GM12878 (cell line): ENCODE results near the gene ADGRE1. TPM values are rescaled to one million over a fixed set of nuclear protein-coding genes. Genes with fewer than 3 reads are reported as not detected.

ENCODE experiments used
- ATAC-seq: fragments of 200-7000 bp; cut with Tn5 transposase; 3 replicates; pipeline ENCODE4 v1.9.1; 2020; ENCODE audit warnings: mild to moderate bottlenecking, moderate library complexity
- BruUV-seq: library from RNA; stranded (reverse); fragments of 400-500 nt; replicated peaks from 2 replicates; lab custom pipeline; 2021; lab: Mats Ljungman, UMichigan
- CTCF ChIA-PET: fragments of 300-600 bp; sonication (Branson Sonifier 250); formaldehyde crosslinking; extraction: SDS; loops from one replicate; lab custom pipeline; 2021; ENCODE audit warnings: inconsistent platforms; lab: Yijun Ruan, JAX
- POLR2A ChIA-PET: fragments of 350-600 bp; formaldehyde crosslinking; extraction: SDS; loops from one replicate; lab custom pipeline; 2021; ENCODE audit warnings: inconsistent platforms; lab: Charles Lee
- RAD21 ChIA-PET: fragments of 300-600 bp; sonication (Branson Sonifier 250); formaldehyde crosslinking; loops from one replicate; lab custom pipeline; 2023; ENCODE audit warnings: antibody characterized with exemption; ENCODE audit not compliant: unreplicated experiment; lab: Charles Lee
- SMC1A ChIA-PET: fragments of 300-600 bp; sonication (Branson Sonifier 250); formaldehyde crosslinking; loops from one replicate; lab custom pipeline; 2023; ENCODE audit not compliant: unreplicated experiment, uncharacterized antibody; lab: Charles Lee
- DNase-seq: peaks from one replicate; pipeline ENCODE4 v3.0.0-alpha.2; 2011; ENCODE audit warnings: low read depth, low spot score
- FAIRE-seq: peaks from 3 replicates; lab custom pipeline; 2011; peaks lifted over from hg19 to GRCh38; lab: Jason Lieb, UNC
- H2AFZ ChIP-seq: 2 replicates; pipeline ENCODE4 v1.6.0; 2011; ENCODE audit warnings: low read depth, low read length, control low read depth; ENCODE audit not compliant: control insufficient read depth
- H3K27ac ChIP-seq: 2 replicates; pipeline ENCODE4 v1.5.1; 2011; ENCODE audit warnings: control low read depth; ENCODE audit not compliant: control insufficient read depth, insufficient read depth
- H3K27me3 ChIP-seq, 2 experiments: replicated peaks in 1 of 2; 2 replicates each; pipeline versions ENCODE4 v1.6.0 to v1.6.1; 2011; ENCODE audit warnings: low read length in 1 of 2; ENCODE audit not compliant: control insufficient read depth in 2 of 2, insufficient read depth in 2 of 2
- H3K36me3 ChIP-seq, 2 experiments: 2 replicates each; pipeline ENCODE4 v1.5.1; 2011; ENCODE audit warnings: low read length in 1 of 2; ENCODE audit not compliant: control insufficient read depth in 2 of 2, insufficient read depth in 2 of 2
- H3K4me1 ChIP-seq: 2 replicates; pipeline ENCODE4 v1.6.1; 2011; ENCODE audit warnings: mild to moderate bottlenecking, low read length, moderate library complexity, mixed read lengths; ENCODE audit not compliant: control insufficient read depth, insufficient read depth
- H3K4me2 ChIP-seq: 2 replicates; pipeline ENCODE4 v1.6.0; 2011; ENCODE audit warnings: control low read depth; ENCODE audit not compliant: control insufficient read depth, insufficient read depth
- H3K4me3 ChIP-seq: fragments of 200-600 bp; sonication (generic); 2 replicates; pipeline ENCODE4 v1.5.1; 2016
- H3K79me2 ChIP-seq: 2 replicates; pipeline ENCODE4 v1.6.0; 2011; ENCODE audit warnings: low read length; ENCODE audit not compliant: control insufficient read depth, insufficient read depth
- H3K9ac ChIP-seq: 2 replicates; pipeline ENCODE4 v1.8.0; 2011; ENCODE audit warnings: low read length, control low read depth, mixed read lengths; ENCODE audit not compliant: control insufficient read depth, insufficient read depth
- H3K9me3 ChIP-seq: replicated peaks from 3 replicates; pipeline ENCODE4 v1.5.1; 2011; ENCODE audit warnings: mild to moderate bottlenecking, low read length; ENCODE audit not compliant: control insufficient read depth, insufficient read depth
- H4K20me1 ChIP-seq: 2 replicates; pipeline ENCODE4 v1.6.0; 2011; ENCODE audit not compliant: control insufficient read depth, insufficient read depth
- BCL11A ChIP-seq: IDR thresholded peaks from 2 replicates; pipeline ENCODE4 v1.6.1; 2011; ENCODE audit warnings: low read depth, low read length
- CHD4 ChIP-seq: fragments of 200-600 bp; sonication (generic); IDR thresholded peaks from 2 replicates; pipeline ENCODE4 v1.6.1; 2016; ENCODE audit warnings: mild to moderate bottlenecking
- MTA3 ChIP-seq: IDR thresholded peaks from 2 replicates; pipeline ENCODE4 v1.6.1; 2012; ENCODE audit warnings: low read length, inconsistent platforms, borderline replicate concordance
- SMARCA5 ChIP-seq: fragments of 450-650 bp; IDR thresholded peaks from 2 replicates; pipeline ENCODE4 v1.6.1; 2017; ENCODE audit warnings: mild to moderate bottlenecking
- ZNF24 ChIP-seq: fragments of 450-650 bp; IDR thresholded peaks from 2 replicates; pipeline ENCODE4 v1.6.1; 2017; ENCODE audit warnings: antibody characterized with exemption, mild to moderate bottlenecking
- WGBS: methylation state at CpG from one replicate; pipeline ENCODE4 v1.1.6; 2016; ENCODE audit warnings: low lambda C conversion rate; ENCODE audit not compliant: insufficient replicate concordance, insufficient coverage; ENCODE audit errors: missing lambda C conversion rate; 5-methylcytosine and 5-hydroxymethylcytosine counted together
- in situ Hi-C: fragments of 300-500 bp; cut with MboI; formaldehyde crosslinking; loops from 9 replicates; pipeline ENCODE4 v1.14.3; 2018; ENCODE audit warnings: mixed read lengths
- intact Hi-C: fragments of 100-400 bp; cut with micrococcal nuclease; formaldehyde crosslinking; loops from one replicate; pipeline ENCODE4 v1.14.2; 2022; ENCODE audit not compliant: unreplicated experiment
- polyA plus RNA-seq, 11 experiments: library from polyadenylated mRNA; depleted of rRNA in 4 of 11; unstranded in 6 of 11; stranded (reverse) in 5 of 11; fragments of >200 nt; fragmentation: Nextera tagmentation in 4 of 11; fragmentation: Illumina TruSeq in 1 of 11; extraction: Ambion mirVana in 4 of 11; extraction: Trizol in 1 of 11; gene quantifications; 1 replicate in 1 of 11; 2 replicates in 10 of 11; pipeline versions ENCODE4 v1.2.1 to v1.2.3, GENCODE V29; 2011 to 2016; ENCODE audit warnings: inconsistent platforms in 2 of 11, missing spikeins in 2 of 11, low read depth in 1 of 11
- total RNA-seq, 4 experiments: library from RNA; depleted of rRNA in 3 of 4; stranded (reverse); fragments of >200 nt in 3 of 4; fragmentation: Illumina TruSeq in 1 of 4; extraction: Trizol in 1 of 4; gene quantifications; 2 replicates each; pipeline versions ENCODE4 v1.2.1 to v1.2.3, GENCODE V29; 2013 to 2021
- TF ChIP-seq, protein P1 (sequence below): IDR thresholded peaks from 2 replicates; pipeline ENCODE4 v1.6.1; 2012; ENCODE audit warnings: improper control_type of control experiment, low read depth, low read length; ENCODE audit not compliant: insufficient replicate concordance
- TF ChIP-seq, protein P2 (sequence below): IDR thresholded peaks from 2 replicates; pipeline ENCODE4 v1.6.1; 2012; ENCODE audit warnings: mild to moderate bottlenecking, low read depth, low read length

The ADGRE1 gene
- total and polyA plus RNA-seq, 10 of the 15 experiments (the other 5 are each of a cell fraction or from before 2014, with no cell fraction given) = 7.9 to 35.7 (median 9.9) TPM

DNA sequence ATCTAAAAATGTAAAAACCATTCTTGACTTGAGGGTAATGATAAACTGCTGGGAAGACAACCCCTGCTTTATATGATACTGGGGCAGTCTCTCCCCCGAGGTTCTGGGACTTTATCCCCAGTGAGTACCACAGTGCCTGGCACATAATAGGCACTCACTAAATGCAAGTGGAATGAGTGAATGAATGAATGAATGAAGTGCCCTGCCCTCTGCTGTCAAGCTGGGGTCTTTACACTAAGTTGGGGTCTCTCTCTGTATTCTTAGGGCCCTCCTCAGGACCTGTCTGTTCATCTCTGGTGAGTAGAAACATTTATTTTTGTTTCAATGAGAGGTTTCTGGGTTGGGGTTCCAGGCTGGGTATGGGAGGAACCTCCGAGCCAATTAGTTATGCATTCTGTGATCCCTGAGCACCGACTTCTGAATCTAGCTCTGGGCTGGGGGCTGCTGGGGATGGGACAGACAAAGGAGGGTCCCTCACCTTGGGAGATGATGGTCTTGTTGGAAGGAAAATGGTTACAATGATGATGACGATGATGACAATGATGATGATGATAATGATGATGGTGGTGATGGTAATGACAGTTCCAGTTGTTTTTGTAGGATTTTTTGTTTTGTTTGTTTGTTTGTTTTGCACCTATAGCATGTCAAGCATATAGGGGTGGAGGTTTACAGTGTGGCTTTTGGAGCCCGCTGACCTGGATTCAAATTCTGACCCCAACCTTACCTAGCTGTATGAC is 44.3 kb upstream of the ADGRE1 start:
- intact Hi-C loops (no loop called here), in situ Hi-C loops (no loop called here)
- Histone ChIP-seq H3K4me3 (no peak overlapping the region), H3K4me2 (no peak overlapping the region), H2AFZ (no peak overlapping the region), H4K20me1 (no peaks in the 10 kb centered on the region), H3K79me2 (no peaks in the 10 kb centered on the region), H3K9ac (no peak overlapping the region), H3K36me3 (peaks cover 4 to 14% of the 10 kb centered on the region in 2 experiments; a peak in 3 of 4 replicates), H3K27me3 (no peaks in the 10 kb centered on the region), H3K27ac (no peak overlapping the region), H3K4me1 (no peaks in the 10 kb centered on the region), H3K9me3 (no peaks in the 10 kb centered on the region)
- 97% methylated on average over 5 of the region's 5 CpGs for WGBS
- no TSS peak for BruUV-seq
- ChIA-PET POLR2A (interaction anchor here (0.6 to 0.7 kb wide), 2 partner anchors 119 to 319 kb away, joined by 4 to 8 read pairs; no protein-coding TSS in a partner anchor), CTCF (interaction anchor here (0.6 to 1.3 kb wide), 2 partner anchors 20 to 321 kb away, joined by 3 to 4 read pairs; no protein-coding TSS in a partner anchor), RAD21 (interaction anchor here (1.5 kb wide), 1 partner anchor 70 kb away, joined by 3 read pairs; the partner anchor contains the start of gene VAV1), SMC1A (interaction anchor here (0.6 to 2.1 kb wide), 4 partner anchors 40 to 494 kb away, joined by 3 to 4 read pairs (median 3); partner anchors contain the start of gene VAV1)
- FAIRE-seq = no peak
- peak; percentile 92 for TF ChIP-seq ZNF24
- TF ChIP-seq MTA3 = no peak
- no peak for ATAC-seq
- DNase-seq = no peak

DNA sequence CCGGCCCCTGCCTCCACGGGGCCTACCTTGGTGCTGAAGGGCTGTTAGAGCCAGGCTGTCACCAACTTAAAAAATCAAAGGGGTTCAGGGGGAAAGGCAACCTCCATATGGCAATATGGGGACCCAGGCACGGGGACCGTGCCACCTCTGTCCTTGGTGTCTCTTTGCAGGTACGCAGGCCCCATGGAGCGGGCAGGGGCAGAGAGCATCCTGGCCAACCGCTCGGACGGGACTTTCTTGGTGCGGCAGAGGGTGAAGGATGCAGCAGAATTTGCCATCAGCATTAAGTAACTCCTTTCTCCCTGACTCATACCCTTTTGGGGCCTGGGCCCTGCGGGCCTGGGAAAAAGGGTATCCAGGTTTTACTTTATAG is 39.6 kb upstream of the ADGRE1 start:
- SMC1A ChIA-PET = no interaction called here
- TF ChIP-seq CHD4 = no peak
- TF ChIP-seq SMARCA5 = no peak
- TF ChIP-seq, protein P1, sequence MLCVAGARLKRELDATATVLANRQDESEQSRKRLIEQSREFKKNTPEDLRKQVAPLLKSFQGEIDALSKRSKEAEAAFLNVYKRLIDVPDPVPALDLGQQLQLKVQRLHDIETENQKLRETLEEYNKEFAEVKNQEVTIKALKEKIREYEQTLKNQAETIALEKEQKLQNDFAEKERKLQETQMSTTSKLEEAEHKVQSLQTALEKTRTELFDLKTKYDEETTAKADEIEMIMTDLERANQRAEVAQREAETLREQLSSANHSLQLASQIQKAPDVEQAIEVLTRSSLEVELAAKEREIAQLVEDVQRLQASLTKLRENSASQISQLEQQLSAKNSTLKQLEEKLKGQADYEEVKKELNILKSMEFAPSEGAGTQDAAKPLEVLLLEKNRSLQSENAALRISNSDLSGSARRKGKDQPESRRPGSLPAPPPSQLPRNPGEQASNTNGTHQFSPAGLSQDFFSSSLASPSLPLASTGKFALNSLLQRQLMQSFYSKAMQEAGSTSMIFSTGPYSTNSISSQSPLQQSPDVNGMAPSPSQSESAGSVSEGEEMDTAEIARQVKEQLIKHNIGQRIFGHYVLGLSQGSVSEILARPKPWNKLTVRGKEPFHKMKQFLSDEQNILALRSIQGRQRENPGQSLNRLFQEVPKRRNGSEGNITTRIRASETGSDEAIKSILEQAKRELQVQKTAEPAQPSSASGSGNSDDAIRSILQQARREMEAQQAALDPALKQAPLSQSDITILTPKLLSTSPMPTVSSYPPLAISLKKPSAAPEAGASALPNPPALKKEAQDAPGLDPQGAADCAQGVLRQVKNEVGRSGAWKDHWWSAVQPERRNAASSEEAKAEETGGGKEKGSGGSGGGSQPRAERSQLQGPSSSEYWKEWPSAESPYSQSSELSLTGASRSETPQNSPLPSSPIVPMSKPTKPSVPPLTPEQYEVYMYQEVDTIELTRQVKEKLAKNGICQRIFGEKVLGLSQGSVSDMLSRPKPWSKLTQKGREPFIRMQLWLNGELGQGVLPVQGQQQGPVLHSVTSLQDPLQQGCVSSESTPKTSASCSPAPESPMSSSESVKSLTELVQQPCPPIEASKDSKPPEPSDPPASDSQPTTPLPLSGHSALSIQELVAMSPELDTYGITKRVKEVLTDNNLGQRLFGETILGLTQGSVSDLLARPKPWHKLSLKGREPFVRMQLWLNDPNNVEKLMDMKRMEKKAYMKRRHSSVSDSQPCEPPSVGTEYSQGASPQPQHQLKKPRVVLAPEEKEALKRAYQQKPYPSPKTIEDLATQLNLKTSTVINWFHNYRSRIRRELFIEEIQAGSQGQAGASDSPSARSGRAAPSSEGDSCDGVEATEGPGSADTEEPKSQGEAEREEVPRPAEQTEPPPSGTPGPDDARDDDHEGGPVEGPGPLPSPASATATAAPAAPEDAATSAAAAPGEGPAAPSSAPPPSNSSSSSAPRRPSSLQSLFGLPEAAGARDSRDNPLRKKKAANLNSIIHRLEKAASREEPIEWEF = no peak
- no peak for TF ChIP-seq BCL11A
- TF ChIP-seq, protein P2, sequence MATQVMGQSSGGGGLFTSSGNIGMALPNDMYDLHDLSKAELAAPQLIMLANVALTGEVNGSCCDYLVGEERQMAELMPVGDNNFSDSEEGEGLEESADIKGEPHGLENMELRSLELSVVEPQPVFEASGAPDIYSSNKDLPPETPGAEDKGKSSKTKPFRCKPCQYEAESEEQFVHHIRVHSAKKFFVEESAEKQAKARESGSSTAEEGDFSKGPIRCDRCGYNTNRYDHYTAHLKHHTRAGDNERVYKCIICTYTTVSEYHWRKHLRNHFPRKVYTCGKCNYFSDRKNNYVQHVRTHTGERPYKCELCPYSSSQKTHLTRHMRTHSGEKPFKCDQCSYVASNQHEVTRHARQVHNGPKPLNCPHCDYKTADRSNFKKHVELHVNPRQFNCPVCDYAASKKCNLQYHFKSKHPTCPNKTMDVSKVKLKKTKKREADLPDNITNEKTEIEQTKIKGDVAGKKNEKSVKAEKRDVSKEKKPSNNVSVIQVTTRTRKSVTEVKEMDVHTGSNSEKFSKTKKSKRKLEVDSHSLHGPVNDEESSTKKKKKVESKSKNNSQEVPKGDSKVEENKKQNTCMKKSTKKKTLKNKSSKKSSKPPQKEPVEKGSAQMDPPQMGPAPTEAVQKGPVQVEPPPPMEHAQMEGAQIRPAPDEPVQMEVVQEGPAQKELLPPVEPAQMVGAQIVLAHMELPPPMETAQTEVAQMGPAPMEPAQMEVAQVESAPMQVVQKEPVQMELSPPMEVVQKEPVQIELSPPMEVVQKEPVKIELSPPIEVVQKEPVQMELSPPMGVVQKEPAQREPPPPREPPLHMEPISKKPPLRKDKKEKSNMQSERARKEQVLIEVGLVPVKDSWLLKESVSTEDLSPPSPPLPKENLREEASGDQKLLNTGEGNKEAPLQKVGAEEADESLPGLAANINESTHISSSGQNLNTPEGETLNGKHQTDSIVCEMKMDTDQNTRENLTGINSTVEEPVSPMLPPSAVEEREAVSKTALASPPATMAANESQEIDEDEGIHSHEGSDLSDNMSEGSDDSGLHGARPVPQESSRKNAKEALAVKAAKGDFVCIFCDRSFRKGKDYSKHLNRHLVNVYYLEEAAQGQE = no peak

More for the DNA sequence above, 39.6 kb upstream of the ADGRE1 start:
- Histone ChIP-seq H3K9me3 (no peaks in the 10 kb centered on the region), H3K27me3 (no peaks in the 10 kb centered on the region), H3K4me3 (no peak overlapping the region), H3K36me3 (peaks cover 9 to 11% of the 10 kb centered on the region in 2 experiments; a peak in 3 of 4 replicates), H4K20me1 (no peaks in the 10 kb centered on the region), H3K4me2 (no peak overlapping the region), H2AFZ (no peak overlapping the region), H3K4me1 (peaks cover 3% of the 10 kb centered on the region; the same call in 1 of the 2 replicates), H3K9ac (no peak overlapping the region), H3K27ac (no peak overlapping the region), H3K79me2 (no peaks in the 10 kb centered on the region)
- ATAC-seq (no peak), FAIRE-seq (no peak), DNase-seq (no peak)
- ChIA-PET POLR2A (no interaction called here), RAD21 (no interaction called here), CTCF (no interaction called here)
- WGBS = 98% methylated on average over 11 of the region's 11 CpGs
- intact Hi-C loops (no loop called here), in situ Hi-C loops (no loop called here)
- no TSS peak for BruUV-seq
